Stomach (tissue), 9 donors: Measurements from ENCODE around the gene FAM151A. TPM values are rescaled to one million over a fixed set of nuclear protein-coding genes. Genes with fewer than 3 reads are reported as not detected.
A peak's percentile ranks its signal among the peaks of the same experiment; 100 is the strongest.

Experiments used
- DNase-seq, 2 donors: peaks; one replicate each; pipeline versions ENCODE4 v3.0.0 to v3.0.0-alpha.2; 2013 to 2019
- H3K27ac ChIP-seq, 5 donors: fragments of 200-600 bp in 4 of 5; sonication (generic) in 4 of 5; one replicate each; pipeline ENCODE4 v1.5.1; 2013 to 2019; ENCODE audit warnings: mild to moderate bottlenecking in 1 of 5, moderate library complexity in 1 of 5
- H3K27me3 ChIP-seq, 3 donors: fragments of 200-600 bp; sonication (generic); one replicate each; pipeline ENCODE4 v1.5.1; 2017 to 2019; ENCODE audit warnings: mixed run types in 1 of 3
- H3K36me3 ChIP-seq, 4 donors: fragments of 200-600 bp; sonication (generic); 1 replicate in 3 of 4; 2 replicates in 1 of 4; pipeline ENCODE4 v1.5.1; 2016 to 2019
- H3K4me1 ChIP-seq, 4 donors: fragments of 200-600 bp; sonication (generic); one replicate each; pipeline ENCODE4 v1.5.1; 2016 to 2019
- H3K4me3 ChIP-seq, 4 donors: fragments of 200-600 bp; sonication (generic) in 3 of 4; one replicate each; pipeline ENCODE4 v1.5.1; 2016 to 2019; ENCODE audit warnings: mild to moderate bottlenecking in 1 of 4
- H3K9me3 ChIP-seq, 4 donors: fragments of 200-600 bp; sonication (generic); one replicate each; pipeline ENCODE4 v1.5.1; 2016 to 2019
- CTCF ChIP-seq, 7 experiments: fragments of 450-650 bp in 4 of 7; fragments of 200-600 bp in 3 of 7; sonication (generic) in 3 of 7; IDR thresholded peaks; one replicate each; pipeline ENCODE4 v1.5.1; 2016 to 2019; ENCODE audit warnings: antibody characterized with exemption in 7 of 7, control low read depth in 2 of 7, mild to moderate bottlenecking in 1 of 7
- EP300 ChIP-seq: sonication (generic); formaldehyde crosslinking; IDR thresholded peaks from one replicate; pipeline ENCODE4 v1.6.1; 2017; ENCODE audit warnings: antibody characterized with exemption
- POLR2A ChIP-seq, 4 donors: fragments of 450-650 bp; IDR thresholded peaks; one replicate each; pipeline ENCODE4 v1.6.1; 2016; ENCODE audit warnings: antibody characterized with exemption in 4 of 4, control low read depth in 2 of 4, mild to moderate bottlenecking in 1 of 4, moderate library complexity in 1 of 4
- POLR2AphosphoS5 ChIP-seq, 3 donors: sonication (generic); formaldehyde crosslinking; IDR thresholded peaks; one replicate each; pipeline ENCODE4 v1.6.1; 2016; ENCODE audit warnings: antibody characterized with exemption in 3 of 3
- WGBS, 5 donors: extraction: QIAGEN DNeasy Blood & Tissue Kit in 3 of 5; methylation state at CpG; one replicate each; pipeline versions ENCODE4 v1.1.5 to v1.1.7; 2013 to 2018; 5-methylcytosine and 5-hydroxymethylcytosine counted together
- intact Hi-C: fragments of 100-400 bp; cut with DNase I; formaldehyde crosslinking; loops from one replicate; pipeline ENCODE4 v1.15.1; 2023; ENCODE audit warnings: low total_unique reads
- polyA plus RNA-seq, 3 donors: library from polyadenylated mRNA; stranded (reverse); fragments of 200-250 nt; gene quantifications; one replicate each; pipeline ENCODE4 v1.2.3, GENCODE V29; 2013
- total RNA-seq, 5 donors: library from RNA; depleted of rRNA; stranded (reverse); fragments of >200 nt; gene quantifications; one replicate each; pipeline versions ENCODE4 v1.1.0 to v1.2.3, GENCODE V29; 2014 to 2016
- donor health status: healthy with polysubstance abuse.
- donor health status: Bipolar disorder and iron deficiency.
- donor health status: healthy.

The FAM151A gene
- total and polyA plus RNA-seq, 8 donors: 0.15 to 0.73 (median 0.25) TPM; not detected in 5

- Histone ChIP-seq H3K27me3 (no peaks in the 10 kb centered on the region), H3K36me3 (no peaks in the 10 kb centered on the region), H3K4me3 (no peak overlapping the region), H3K9me3 (no peaks in the 10 kb centered on the region), H3K27ac (no peak overlapping the region), H3K4me1 (peaks cover 18 to 49% (median 30%) of the 10 kb centered on the region in 4 donors)
- TF ChIP-seq EP300 (no peak), POLR2A (IDR thresholded peaks at IDR 0.05) (no peak), POLR2AphosphoS5 (IDR thresholded peaks at IDR 0.05) (no peak), CTCF (IDR thresholded peaks at IDR 0.05) (no peak)
- WGBS, 5 donors: 78 to 86% (median 83%) methylated on average over 12 of the region's 12 CpGs
- no peak for DNase-seq
- intact Hi-C loops: no loop called here
Observed at GRCh38 chr1:54574158-54574778, 49.1 kb downstream of the FAM151A start.

- intact Hi-C loops: no loop called here
- peak overlapping the region in 1 of 5 donors; percentile 9 for H3K27ac ChIP-seq
- no peaks in the 10 kb centered on the region for H3K36me3 ChIP-seq
Observed at GRCh38 chr1:54572542-54572850, 50.8 kb downstream of the FAM151A start.

GRCh38 chr1:54571803-54572541, 51.4 kb downstream of the FAM151A start:
- H3K9me3 ChIP-seq: no peaks in the 10 kb centered on the region
- 40 to 64% (median 54%) methylated on average over 7 to 8 of the region's 8 CpGs for WGBS, 5 donors
- H3K4me3 ChIP-seq: no peak overlapping the region
- TF ChIP-seq POLR2AphosphoS5 (IDR thresholded peaks at IDR 0.05) (no peak), POLR2A (IDR thresholded peaks at IDR 0.05) (no peak), EP300 (no peak), CTCF (IDR thresholded peaks at IDR 0.05) (no peak)
- peak in 1 of 2 donors; percentile 42 for DNase-seq
- intact Hi-C loops: no loop called here
- no peaks in the 10 kb centered on the region for H3K36me3 ChIP-seq
- H3K4me1 ChIP-seq: peaks cover 10 to 36% (median 17%) of the 10 kb centered on the region in 4 donors
- H3K27me3 ChIP-seq: no peaks in the 10 kb centered on the region
- H3K27ac ChIP-seq: peak overlapping the region in 2 of 5 donors; percentile 8 to 28

More at GRCh38 chr1:54572542-54572850, 50.8 kb downstream of the FAM151A start:
- DNase-seq: no peak
- no peaks in the 10 kb centered on the region for H3K9me3 ChIP-seq
- TF ChIP-seq POLR2AphosphoS5 (IDR thresholded peaks at IDR 0.05): no peak
- TF ChIP-seq EP300: no peak
- no peak for TF ChIP-seq CTCF (IDR thresholded peaks at IDR 0.05)
- TF ChIP-seq POLR2A (IDR thresholded peaks at IDR 0.05): no peak
- H3K4me3 ChIP-seq: no peak overlapping the region
- peaks cover 11 to 36% (median 15%) of the 10 kb centered on the region in 4 donors for H3K4me1 ChIP-seq
- no peaks in the 10 kb centered on the region for H3K27me3 ChIP-seq
- 67 to 86% (median 71%) methylated on average over 3 of the region's 3 CpGs for WGBS, 5 donors

GRCh38 chr1:54571326-54571725, 52.0 kb downstream of the FAM151A start:
- 71 to 89% (median 80%) methylated on average over 3 of the region's 3 CpGs for WGBS, 5 donors
- H3K27ac ChIP-seq: peak overlapping the region in 1 of 5 donors; percentile 28
- H3K9me3 ChIP-seq: no peaks in the 10 kb centered on the region
- no peak overlapping the region for H3K4me3 ChIP-seq
- H3K4me1 ChIP-seq: peaks cover 10 to 36% (median 17%) of the 10 kb centered on the region in 4 donors
- no peaks in the 10 kb centered on the region for H3K27me3 ChIP-seq
- intact Hi-C loops: no loop called here
- DNase-seq: no peak
- H3K36me3 ChIP-seq: no peaks in the 10 kb centered on the region
- TF ChIP-seq EP300: no peak
- no peak for TF ChIP-seq POLR2A (IDR thresholded peaks at IDR 0.05)
- TF ChIP-seq POLR2AphosphoS5 (IDR thresholded peaks at IDR 0.05): no peak
- no peak for TF ChIP-seq CTCF (IDR thresholded peaks at IDR 0.05)
